ENCODE results near the gene CCDC183. TPM values are rescaled to one million over a fixed set of nuclear protein-coding genes. Genes with fewer than 3 reads are reported as not detected.
"Not testable (repeated sequence)": the region's sequence is repeated elsewhere in the genome, so short reads cannot be mapped to it uniquely, and the experiment has no call there.

CCDC183 gene
- total RNA-seq, 1 experiment from 2014 or later, result 1.1 TPM

DNA sequence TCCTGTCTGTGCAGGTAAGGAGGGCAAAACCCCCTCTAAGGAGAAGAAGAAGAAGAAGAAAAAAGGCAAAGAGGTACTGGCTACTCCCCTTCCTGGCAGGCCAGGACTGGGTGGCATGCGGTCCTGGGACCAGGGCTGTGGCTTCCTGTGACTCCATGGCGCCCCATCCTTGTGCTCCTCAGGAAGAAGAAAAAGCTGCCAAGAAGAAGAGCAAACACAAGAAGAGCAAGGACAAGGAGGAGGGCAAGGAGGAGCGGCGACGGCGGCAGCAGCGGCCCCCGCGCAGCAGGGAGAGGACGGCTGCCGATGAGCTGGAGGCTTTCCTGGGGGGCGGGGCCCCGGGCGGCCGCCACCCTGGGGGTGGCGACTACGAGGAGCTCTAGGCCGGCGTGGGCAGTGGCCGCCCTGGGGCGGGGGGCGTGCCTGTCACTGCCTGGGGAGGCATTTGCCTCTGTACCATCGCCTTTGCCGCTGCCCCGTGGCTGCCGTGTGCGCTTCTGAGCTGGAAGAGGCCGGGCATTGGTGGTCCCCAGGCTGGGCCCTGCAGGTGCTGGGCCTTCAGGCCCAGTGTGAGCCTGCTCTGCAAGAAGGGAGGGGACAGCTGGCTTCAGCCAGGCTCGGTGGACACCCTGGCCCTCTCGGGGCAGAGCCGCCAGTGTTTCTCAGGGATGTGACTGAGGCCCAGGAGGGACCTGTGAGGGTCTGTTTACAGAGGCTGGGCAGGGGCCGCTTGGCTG lies 44.2 kb downstream of the CCDC183 start:
- peak; percentile 31 for DNase-seq (ENCODE audit: low read depth)
- in situ Hi-C loops (cut with HindIII; ENCODE audit: low pct_unique_long_range_greater_than_20kb, low sequenced_read_pairs), result no loop called here

DNA sequence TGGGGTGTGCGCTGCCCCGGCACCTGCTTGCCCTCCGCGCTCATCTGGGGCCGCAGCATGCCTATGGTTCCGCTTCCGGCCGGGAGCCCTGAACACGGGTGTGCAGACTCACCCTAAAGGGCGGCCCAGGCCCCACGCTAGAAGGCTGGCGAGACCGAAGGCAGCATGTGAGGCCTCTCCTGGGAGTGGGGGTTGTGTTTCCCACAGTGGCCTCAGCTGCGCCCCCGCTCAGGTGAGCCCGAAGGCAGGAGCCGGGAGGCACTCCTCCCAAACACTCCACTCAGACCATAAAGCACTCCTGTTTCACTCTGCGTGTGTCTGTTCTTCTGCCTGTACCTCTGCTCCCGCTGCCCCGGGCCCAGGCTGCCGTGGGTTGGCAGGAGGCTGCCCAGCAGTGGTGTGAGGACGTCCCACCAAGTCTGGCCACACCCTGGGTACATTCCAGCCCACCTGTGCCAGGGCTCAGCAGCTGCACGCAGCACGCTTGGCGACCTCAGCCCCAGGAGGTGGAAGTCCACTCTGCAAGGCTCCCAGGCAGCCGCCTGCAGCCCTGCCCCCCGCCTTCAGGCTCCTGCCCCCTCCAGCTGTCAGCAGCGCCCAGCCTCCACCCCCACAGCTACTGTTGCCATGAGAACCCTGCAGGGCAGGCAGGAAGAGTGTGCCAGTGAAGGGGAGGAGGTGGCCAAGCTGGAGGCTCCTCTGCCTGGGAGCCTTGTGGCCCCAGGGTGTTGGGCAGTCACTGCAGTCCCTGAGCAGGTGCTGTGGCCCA lies 44.9 kb downstream of the CCDC183 start:
- in situ Hi-C loops (cut with HindIII; ENCODE audit: low pct_unique_long_range_greater_than_20kb, low sequenced_read_pairs), result no loop called here
- DNase-seq (ENCODE audit: low read depth), result peak; percentile 79

DNA sequence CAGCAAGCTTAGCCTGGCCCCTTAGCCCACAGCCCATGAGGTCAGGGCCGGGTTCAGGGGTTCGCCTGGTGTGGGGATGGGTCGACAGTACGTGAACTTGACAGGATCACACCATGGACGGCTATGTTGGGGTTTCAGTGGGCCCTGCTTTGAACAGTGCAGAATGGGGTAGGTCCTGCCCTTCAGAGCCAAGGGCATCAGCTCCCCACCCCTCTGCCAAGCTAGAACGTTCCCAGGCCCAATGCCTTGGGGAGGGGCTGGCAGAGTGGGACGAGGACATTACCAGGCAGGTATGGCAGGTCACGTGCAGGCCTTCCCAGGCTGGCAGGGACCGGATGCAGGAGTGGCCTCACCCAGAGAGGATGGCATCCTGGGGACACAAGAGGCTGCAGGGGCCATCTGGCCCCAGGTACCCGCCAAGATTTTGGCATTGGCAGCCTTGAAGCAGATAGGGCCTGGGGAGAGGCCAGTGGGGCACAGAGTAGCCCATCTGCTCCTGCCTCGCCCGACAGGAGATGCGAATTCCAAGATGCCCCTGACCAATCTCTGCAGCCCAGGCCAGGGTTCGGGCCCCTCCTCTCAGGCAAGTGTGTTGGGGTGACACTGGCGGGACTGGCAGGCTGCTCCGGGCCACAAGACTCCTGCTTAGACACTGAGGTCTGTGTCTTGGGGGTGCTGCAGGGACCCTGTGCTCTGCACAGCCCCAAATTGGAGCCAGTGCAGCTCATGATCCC lies 45.7 kb downstream of the CCDC183 start:
- DNase-seq (ENCODE audit: low read depth); in situ Hi-C loops (cut with HindIII; ENCODE audit: low pct_unique_long_range_greater_than_20kb, low sequenced_read_pairs): not testable (repeated sequence)

DNA sequence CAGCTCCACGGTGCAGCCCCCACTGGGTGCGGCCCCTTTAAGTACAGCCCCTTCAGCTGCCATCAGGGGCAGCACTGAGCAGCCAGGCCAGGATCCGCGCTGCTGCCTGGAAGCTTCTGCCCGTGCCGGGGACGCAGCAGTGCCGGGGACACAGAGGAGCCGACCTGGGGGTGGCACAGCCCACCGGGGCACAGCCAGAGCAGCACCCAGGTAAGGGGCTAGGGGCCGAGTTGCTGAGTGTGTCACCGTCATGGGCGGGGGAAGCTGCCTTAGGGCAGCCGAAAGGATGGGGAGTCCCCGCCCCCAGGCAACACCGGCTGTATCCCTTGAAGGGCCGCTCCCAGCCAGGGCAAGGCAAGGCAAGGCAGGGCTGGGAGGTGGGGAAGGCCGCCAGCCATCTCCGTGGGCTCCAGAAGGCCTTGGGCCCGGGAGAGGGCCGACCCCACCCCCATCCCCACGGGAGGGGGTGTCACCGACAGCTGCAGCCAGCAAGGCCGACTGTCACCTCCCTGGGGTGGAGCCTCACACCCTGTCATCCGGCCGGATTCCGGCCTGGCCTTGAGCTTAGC lies 46.3 kb downstream of the CCDC183 start, which contains the start of gene AJM1:
Gene AJM1, plus strand, starts transcription at position 99 of the 569 bp plus-strand sequence. CDS start 1,937 bp downstream, outside the sequence.
- peak; percentile 70 for DNase-seq (ENCODE audit: low read depth)
- in situ Hi-C loops (cut with HindIII; ENCODE audit: low pct_unique_long_range_greater_than_20kb, low sequenced_read_pairs), result not testable (repeated sequence)

DNA sequence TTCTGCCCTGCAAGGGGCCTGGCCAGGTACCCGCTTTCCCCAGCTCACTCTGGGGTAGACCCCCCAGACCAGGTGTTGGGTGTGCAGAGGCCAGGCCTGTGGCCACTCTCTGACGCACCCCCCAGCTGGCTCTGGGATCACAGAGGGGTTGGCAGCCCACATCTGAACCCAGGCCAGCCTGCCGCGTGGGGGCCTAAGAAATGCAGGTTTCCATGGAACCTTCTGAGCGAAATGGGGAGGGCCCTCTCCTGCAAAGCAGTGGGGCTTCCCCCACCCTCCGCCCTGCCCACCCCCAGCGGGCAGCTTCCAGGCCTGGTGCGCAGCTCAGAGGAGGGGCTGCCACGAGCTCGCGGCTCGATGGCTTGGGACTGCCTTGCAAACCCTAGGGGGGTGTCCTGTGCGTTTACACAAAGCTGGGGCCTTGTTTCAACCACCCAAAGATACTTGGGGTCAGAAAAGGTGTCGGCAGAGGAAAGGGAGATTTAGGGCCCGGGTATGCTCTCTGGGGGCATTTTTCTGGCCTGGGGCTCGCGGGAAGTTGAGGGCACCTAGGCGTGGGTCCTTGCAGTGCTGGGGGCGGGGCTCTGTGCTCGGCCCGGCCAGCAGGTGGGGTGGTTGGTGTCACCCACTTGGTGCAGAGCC lies 47.1 kb downstream of the CCDC183 start:
- DNase-seq (ENCODE audit: low read depth); in situ Hi-C loops (cut with HindIII; ENCODE audit: low pct_unique_long_range_greater_than_20kb, low sequenced_read_pairs): not testable (repeated sequence)

DNA sequence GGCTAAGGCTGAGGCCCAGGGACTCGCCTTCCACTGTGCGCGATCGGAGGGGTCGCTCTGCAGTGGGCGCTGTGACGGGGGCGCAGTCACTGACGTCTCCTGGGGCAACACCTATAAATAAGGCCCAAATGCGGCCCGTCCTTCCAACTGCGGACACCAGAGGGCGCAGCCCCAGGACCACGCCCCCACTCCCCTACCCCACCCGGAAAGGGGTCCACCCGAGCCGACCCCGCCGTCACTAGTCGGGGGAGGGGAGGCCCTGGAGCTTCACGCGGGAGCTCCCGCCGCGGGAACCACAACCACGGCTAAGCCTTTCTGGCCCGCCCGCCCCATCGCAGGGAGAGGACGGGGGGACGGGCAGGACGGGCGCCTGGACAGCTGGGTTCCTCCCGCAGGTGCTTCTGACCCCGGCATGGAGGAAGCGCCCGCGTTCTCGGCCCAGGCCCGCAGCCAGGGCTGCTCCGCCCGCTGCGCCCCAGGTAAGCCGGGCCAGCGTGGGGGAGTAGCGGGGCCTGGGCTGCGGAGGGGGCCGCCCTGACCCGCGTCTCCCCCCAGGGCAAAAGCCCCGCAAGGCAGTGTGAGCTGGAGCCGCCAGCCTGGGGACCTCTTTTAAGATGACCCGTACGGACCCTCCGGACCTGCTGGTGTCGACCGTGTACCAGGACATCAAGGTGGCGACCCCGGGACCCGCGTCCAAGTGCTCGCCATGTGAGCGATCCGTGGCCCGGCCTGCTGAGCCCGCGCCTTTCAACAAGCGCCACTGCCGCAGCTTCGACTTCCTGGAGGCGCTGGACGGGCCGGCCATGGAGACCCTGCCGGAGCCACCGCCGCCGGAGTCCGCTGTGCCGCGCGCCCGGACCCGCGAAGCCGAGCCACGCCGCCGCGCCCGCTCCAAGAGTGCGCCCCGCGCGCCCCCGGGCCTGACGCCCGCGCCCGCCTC lies 47.9 kb downstream of the CCDC183 start:
- in situ Hi-C loops (cut with HindIII; ENCODE audit: low pct_unique_long_range_greater_than_20kb, low sequenced_read_pairs); DNase-seq (ENCODE audit: low read depth): not testable (repeated sequence)

DNA sequence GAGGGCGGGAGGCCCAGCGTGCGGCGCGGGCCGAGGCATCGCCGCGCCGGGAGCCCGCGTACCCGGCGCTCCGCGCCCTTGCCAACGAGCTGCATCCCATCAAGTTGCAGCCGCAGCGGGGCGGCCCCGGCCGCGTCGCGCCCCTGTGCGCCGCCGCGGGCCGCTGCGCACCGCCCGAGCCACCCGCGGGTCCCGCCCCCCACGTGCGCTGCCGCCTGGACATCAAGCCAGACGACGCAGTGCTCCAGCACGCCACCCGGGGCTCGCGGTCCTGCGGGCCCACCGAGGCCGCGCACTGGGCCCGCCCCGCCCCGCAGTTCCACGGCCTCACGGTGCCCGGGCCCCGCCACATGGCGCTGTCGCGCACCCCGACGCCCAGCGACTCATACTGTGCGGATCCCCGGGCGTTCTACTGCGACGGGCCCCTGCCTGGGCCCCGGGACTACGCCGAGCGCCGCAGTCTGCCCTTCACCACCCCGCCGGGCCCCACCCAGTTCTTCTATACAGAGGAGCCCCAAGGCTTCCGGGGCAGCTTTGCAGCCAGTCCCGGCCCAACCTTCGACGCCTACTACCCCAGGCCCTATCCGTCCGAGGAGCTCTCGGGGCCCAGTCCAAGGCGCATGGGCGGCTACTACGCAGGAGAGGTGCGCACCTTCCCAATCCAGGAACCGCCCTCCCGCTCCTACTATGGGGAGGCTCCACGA lies 48.8 kb downstream of the CCDC183 start:
- in situ Hi-C loops (cut with HindIII; ENCODE audit: low pct_unique_long_range_greater_than_20kb, low sequenced_read_pairs), result no loop called here
- no peak for DNase-seq (ENCODE audit: low read depth)

DNA sequence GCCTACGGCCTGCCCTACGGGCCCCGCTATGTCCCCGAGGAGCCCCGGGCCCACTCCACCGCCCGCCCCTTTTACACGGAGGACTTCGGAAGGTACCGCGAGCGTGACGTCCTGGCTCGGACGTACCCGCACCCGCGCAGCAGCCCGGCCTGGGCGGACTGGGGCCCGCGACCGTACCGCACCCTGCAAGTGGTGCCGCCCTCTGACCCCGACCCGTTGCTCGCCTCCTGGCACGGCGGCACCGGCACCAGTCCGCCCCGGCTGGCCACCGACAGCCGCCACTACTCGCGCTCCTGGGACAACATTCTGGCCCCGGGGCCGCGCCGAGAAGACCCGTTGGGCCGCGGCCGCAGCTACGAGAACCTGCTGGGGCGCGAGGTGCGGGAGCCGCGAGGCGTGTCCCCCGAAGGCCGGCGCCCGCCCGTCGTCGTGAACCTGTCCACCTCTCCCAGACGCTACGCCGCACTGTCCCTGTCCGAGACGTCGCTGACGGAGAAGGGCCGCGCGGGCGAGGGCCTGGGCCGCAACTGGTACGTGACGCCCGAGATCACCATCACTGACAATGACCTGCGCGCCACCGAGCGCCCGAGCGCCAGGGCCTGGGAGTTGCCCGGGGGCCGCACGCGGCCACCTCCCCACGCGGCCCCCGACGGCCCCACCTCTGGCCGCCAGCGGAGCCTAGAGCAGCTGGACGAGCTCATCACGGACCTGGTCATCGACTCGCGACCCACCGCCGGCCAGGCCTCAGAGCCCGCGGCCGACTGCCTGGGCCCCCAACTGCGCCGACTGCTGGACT lies 49.5 kb downstream of the CCDC183 start:
- in situ Hi-C loops (cut with HindIII; ENCODE audit: low pct_unique_long_range_greater_than_20kb, low sequenced_read_pairs), result no loop called here
- DNase-seq (ENCODE audit: low read depth), result no peak

DNA sequence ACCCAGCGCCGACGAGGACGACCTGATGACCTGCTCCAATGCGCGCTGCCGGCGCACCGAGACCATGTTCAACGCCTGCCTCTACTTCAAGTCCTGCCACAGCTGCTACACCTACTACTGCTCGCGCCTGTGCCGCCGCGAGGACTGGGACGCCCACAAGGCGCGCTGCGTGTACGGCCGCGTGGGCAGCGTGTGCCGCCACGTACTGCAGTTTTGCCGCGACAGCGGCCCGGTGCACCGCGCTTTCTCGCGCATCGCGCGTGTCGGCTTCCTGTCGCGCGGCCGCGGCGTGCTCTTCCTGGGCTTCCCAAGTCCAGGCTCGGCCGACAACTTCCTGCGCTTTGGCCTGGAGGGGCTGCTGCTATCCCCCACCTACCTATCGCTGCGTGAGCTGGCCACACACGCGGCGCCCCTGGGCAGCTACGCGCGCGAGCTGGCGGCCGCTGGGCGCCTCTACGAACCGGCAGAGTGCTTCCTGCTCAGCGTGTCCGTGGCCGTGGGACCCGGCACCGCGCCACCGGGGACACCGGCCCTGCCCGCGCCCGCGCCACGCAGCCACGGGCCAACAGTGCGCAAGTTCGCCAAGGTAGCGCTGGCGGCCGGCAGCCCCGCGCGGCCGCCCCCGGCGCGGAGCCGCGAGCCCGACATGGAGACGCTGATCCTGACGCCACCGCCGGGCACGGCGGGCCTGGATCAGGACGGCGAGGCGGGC lies 50.4 kb downstream of the CCDC183 start:
- in situ Hi-C loops (cut with HindIII; ENCODE audit: low pct_unique_long_range_greater_than_20kb, low sequenced_read_pairs), result no loop called here
- no peak for DNase-seq (ENCODE audit: low read depth)

DNA sequence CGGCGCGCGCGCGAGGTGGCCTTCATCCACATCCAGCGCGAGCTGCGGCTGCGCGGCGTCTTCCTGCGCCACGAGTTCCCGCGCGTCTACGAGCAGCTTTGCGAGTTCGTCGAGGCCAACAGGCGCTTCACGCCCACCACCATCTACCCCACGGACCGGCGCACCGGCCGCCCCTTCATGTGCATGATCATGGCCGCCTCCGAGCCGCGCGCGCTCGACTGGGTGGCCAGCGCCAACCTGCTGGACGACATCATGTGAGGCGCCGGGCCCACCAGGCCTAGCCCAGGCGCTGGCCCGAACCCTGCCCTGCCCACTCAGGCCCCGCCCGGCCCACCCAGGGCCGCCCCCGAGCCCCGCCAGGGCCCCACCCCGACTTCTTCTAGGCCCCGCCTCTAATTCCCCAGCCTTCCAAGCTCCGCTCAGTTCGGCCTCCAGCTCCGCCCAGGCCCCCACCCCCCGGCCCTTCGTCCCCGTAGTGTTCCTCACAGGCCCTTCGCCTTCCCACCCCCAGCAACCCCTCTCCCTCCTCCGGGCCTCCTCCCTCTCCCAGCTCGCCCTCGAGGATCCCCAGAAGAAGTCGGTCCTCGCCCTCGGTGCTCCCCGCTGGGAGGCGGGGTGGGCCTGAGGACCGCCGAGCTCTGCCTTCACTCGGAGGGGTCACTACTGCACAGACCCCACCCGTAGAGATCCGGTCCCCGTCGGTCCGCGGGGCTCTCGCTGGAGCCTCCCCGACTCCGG lies 51.1 kb downstream of the CCDC183 start:
- DNase-seq (ENCODE audit: low read depth), result no peak
- in situ Hi-C loops (cut with HindIII; ENCODE audit: low pct_unique_long_range_greater_than_20kb, low sequenced_read_pairs), result no loop called here

DNA sequence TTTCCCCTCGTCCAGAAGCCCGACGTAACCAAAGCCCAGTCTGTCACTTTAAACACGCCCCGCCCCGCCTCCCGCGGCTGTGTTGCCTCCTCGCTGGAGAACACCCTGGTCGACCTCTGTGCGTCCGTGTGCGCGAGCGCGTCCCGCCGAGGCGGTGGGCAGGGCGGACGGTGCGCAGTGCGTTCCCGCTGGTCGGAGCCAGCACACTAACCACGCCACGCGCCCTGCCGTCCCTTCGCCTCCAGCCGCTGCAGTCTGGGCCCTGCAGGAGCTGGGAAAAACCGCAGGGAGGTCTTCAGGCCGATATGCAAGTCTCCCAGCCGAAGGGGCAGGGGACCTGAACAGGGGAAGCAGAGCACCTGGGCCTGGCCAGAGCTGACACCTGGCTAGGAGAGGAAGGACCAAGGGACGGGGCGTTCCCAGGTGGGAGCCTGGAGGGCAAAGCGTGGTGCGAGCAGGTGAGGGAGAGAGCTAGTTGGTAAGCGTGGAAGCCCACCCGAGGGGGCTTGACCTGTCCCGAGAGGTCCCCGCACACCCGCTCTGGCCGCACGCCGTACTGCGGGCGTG lies 51.8 kb downstream of the CCDC183 start:
- DNase-seq (ENCODE audit: low read depth), result peak; percentile 91
- in situ Hi-C loops (cut with HindIII; ENCODE audit: low pct_unique_long_range_greater_than_20kb, low sequenced_read_pairs), result no loop called here

DNA sequence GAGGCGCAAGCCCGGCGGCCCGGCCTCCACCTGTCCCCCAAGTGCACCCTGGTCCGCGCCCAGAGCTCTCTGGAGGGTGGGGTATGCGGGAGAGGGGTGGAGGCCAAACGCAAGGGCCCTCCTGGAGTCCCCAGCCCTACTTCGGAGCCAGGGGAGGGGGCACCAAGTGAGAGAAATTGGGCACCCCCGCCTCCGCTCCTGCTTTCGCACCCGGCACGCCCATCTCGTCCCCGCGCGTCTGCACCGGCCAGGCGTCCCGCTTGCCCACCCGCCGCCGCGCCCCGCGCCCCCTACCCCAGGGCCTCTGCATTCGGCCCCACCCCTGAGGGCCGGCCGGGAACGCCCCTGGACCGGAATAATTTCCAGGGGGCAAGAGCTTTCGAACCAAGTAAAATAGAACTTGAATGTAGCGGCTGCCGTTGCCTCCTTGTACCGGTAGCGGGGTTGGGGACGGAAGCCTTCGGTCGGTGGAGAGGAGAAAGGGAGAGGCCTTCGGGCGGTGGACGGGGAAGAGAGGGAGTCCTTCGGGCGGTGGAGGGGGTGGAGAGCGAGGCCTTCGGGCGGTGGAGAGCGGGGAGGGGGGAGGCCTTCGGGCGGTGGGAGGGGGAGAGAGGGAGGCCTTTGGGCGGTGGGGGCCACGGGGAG lies 52.4 kb downstream of the CCDC183 start:
- peak; percentile 55 for DNase-seq (ENCODE audit: low read depth)
- in situ Hi-C loops (cut with HindIII; ENCODE audit: low pct_unique_long_range_greater_than_20kb, low sequenced_read_pairs), result no loop called here

DNA sequence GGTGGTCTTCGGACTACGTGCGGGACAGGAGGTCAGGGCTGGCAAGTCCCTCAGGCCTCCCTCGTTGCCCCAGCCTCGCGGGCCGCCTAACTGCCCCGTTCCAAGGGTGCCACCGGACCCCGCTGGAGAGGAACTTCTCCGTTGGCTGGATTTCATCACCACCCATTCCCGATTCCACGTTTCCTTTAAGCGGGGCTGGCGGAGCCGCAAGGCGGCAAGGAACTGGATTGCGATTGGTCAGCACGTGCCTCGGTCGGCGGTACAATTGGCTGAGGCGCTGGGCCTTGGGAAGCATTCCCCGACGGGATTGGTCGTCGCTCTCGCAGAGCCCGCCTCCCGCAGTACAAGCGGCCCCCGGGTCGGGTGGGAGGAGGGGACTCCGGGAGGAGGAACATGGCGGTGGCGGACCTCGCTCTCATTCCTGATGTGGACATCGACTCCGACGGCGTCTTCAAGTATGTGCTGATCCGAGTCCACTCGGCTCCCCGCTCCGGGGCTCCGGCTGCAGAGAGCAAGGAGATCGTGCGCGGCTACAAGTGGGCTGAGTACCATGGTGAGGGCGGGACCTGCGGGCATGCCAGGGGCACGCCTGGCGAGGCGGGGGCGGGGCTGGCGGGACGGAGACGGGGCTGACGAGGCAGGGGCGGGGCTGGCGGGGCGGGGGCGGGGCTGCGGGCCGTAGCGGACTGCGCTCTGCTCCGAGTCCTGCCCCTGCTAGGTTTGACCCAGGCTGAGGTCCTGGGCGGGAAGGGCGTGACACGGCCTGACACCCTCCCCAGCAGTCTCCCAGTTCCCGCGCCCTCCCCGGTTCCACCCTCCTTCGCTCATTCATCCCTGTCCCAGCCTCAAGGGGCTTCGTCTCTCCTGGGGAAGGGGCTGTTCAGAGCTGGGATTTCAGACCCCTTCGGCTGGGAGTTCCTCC lies 53.2 kb downstream of the CCDC183 start, which contains the start of gene PHPT1:
Gene PHPT1, plus strand, starts transcription at position 372 of the 922 bp plus-strand sequence. Its CDS starts 22 bp downstream, at position 394.
- in situ Hi-C loops (cut with HindIII; ENCODE audit: low pct_unique_long_range_greater_than_20kb, low sequenced_read_pairs), result no loop called here
- peak; percentile 98 for DNase-seq (ENCODE audit: low read depth)
